ENCODE measurements around the gene CDH18.

The CDH18 gene

DNA sequence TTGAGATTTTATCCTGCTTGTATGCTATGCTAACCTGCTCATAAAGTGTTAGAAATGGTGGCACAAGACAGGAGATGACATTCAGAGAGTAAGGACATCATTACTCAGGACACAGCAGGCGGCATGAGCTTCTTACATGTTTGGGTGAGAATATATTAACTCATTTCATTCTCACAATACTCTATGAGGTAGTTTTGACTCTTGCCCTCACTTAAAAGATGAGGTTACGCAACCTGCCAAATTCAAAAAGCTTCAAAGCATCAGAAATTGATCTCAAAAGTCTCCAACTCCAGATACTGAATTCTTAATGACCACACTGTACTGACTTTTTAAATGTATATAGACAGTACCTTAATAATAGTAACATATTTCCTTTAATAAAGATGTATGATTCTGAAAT, 60.8 kb downstream of the CDH18 start:
- no peaks in the 10 kb centered on the region for H3K36me3 ChIP-seq
- no peaks in the 10 kb centered on the region for H3K27me3 ChIP-seq

DNA sequence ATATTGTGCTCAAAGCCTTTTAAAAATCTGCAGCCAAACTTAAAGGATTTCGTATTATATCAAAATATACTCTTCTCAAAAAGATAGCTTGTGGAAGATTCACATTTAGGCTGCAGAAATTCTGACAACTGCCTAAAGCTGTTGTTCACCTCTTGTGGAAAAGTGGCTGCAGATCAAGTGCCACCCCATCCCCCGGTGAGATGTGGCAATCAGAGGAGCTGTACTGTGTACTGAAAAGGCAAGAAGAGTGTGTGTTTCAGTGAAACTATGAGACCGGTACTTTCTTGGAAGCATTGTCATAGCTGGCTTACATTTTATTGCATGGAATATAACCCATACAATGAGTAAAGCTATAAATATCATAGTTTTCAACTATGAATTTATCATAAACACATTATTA, 64.3 kb downstream of the CDH18 start:
- DNase-seq = no peak
- H3K4me3 ChIP-seq (ENCODE audit: low read depth, low read length) = no peak overlapping the region
- no peaks in the 10 kb centered on the region for H3K9me3 ChIP-seq
- TF ChIP-seq, protein P1, sequence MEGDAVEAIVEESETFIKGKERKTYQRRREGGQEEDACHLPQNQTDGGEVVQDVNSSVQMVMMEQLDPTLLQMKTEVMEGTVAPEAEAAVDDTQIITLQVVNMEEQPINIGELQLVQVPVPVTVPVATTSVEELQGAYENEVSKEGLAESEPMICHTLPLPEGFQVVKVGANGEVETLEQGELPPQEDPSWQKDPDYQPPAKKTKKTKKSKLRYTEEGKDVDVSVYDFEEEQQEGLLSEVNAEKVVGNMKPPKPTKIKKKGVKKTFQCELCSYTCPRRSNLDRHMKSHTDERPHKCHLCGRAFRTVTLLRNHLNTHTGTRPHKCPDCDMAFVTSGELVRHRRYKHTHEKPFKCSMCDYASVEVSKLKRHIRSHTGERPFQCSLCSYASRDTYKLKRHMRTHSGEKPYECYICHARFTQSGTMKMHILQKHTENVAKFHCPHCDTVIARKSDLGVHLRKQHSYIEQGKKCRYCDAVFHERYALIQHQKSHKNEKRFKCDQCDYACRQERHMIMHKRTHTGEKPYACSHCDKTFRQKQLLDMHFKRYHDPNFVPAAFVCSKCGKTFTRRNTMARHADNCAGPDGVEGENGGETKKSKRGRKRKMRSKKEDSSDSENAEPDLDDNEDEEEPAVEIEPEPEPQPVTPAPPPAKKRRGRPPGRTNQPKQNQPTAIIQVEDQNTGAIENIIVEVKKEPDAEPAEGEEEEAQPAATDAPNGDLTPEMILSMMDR (IDR thresholded peaks at IDR 0.05; ENCODE audit: low read depth, low read length) = no peak
- peaks cover 16% of the 10 kb centered on the region for H3K4me1 ChIP-seq
- H3K27me3 ChIP-seq = no peaks in the 10 kb centered on the region
- no peaks in the 10 kb centered on the region; the same call in 1 of the 2 replicates for H3K36me3 ChIP-seq

More for the DNA sequence above, 60.8 kb downstream of the CDH18 start:
- H3K4me3 ChIP-seq (ENCODE audit: low read depth, low read length) = no peak overlapping the region
- TF ChIP-seq, protein P1 (IDR thresholded peaks at IDR 0.05; ENCODE audit: low read depth, low read length) = no peak
- H3K4me1 ChIP-seq = peaks cover 16% of the 10 kb centered on the region
- H3K9me3 ChIP-seq = no peaks in the 10 kb centered on the region
- DNase-seq = no peak

DNA sequence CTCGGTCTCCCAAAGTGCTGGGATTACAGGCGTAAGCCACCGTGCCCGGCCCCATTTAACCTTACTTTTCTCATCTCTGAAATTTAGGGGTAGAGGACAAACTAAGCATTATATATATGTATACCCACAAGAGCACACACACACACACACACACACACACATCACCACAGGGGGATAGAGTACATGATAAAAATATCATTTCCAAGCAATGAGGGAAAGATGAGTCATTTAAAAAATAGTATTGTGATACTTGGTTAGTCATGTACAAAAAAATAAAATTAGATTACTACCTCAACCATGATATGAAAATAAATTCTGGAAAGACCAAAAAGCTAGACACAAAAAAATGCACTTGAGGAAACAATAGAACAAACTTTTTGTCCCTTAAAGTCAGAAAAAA, 67.2 kb downstream of the CDH18 start:
- no peak for DNase-seq
- Histone ChIP-seq H3K4me3 (ENCODE audit: low read depth, low read length) (no peak overlapping the region), H3K4me1 (peaks cover 16% of the 10 kb centered on the region), H3K36me3 (no peaks in the 10 kb centered on the region; the same call in 1 of the 2 replicates), H3K27me3 (no peaks in the 10 kb centered on the region), H3K9me3 (no peaks in the 10 kb centered on the region)
- TF ChIP-seq, protein P1 (IDR thresholded peaks at IDR 0.05; ENCODE audit: low read depth, low read length) = no peak

DNA sequence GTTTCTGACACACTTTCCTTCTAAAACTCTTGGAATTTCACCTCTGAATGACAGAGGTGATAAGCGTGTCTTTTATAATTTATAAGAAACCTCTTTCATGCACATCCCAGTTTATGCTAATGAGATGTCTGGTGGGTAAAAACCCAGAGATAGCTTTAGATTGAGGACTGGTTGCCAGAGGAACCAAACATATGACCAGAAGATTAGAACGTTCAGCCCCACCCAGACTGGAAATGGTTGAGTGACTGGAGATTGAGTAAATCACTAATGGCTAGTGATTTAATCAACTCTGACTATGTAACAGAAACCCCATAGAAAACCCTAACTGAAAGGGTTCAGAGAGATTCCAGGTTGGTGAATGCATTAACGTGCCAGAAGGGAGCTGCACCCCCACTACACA, 69.2 kb downstream of the CDH18 start:
- no peak overlapping the region for H3K4me3 ChIP-seq (ENCODE audit: low read depth, low read length)
- no peaks in the 10 kb centered on the region for H3K27me3 ChIP-seq
- no peaks in the 10 kb centered on the region; the same call in 1 of the 2 replicates for H3K36me3 ChIP-seq
- DNase-seq = peak; percentile 76
- TF ChIP-seq, protein P1 (IDR thresholded peaks at IDR 0.05; ENCODE audit: low read depth, low read length) = no peak
- H3K4me1 ChIP-seq = peaks cover 16% of the 10 kb centered on the region
- no peaks in the 10 kb centered on the region for H3K9me3 ChIP-seq

DNA sequence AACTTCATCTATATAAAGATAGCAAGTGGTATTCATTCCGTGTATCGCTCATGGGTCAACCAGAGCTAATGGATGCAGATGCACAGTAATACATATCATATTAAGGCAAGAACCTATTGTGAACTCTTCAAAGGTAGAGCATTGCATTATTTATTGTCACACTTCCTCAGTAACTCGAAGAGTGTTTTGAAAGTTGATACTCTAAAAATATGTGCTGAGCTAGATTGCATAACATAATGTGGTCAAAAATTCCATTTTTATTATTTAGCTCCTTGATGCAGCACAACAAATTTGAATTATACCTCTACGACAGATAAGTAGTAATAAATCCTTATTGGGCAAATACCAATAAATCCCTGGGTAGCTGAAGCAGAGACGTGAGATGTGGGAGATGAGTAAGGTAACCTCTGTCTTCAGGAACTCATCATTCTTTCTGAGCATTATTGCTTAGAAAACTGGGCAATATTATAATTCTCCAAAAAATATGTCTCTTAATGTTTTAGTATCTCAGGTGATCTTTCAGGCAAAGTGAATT, 70.3 kb downstream of the CDH18 start:
- H3K4me1 ChIP-seq = peaks cover 16% of the 10 kb centered on the region
- H3K4me3 ChIP-seq (ENCODE audit: low read depth, low read length) = no peak overlapping the region
- H3K27me3 ChIP-seq = no peaks in the 10 kb centered on the region
- no peaks in the 10 kb centered on the region; the same call in 1 of the 2 replicates for H3K36me3 ChIP-seq
- no peak for DNase-seq
- no peaks in the 10 kb centered on the region for H3K9me3 ChIP-seq
- TF ChIP-seq, protein P1 (IDR thresholded peaks at IDR 0.05; ENCODE audit: low read depth, low read length) = no peak

DNA sequence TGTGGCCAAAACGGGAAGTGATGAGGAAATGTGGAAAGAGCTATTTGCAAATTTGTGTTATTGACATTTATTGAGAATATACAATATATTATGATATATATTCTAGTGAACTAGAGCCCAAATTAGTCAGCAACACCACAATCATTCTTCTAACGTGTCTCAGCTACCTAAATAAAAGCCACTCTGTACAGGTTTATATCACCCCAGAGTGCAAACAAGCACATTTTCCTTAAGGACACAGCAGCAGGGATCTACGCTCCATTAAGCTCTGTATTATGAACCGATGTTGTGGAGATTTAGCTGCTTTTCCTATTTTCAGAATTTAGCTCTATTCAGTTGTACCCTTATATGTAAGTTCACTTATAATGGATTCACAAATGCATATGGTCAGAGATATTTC, 77.9 kb downstream of the CDH18 start:
- DNase-seq = no peak
- Histone ChIP-seq H3K36me3 (no peaks in the 10 kb centered on the region), H3K9me3 (no peaks in the 10 kb centered on the region), H3K27me3 (no peaks in the 10 kb centered on the region), H3K4me1 (0 out of 2 replicates have a peak, but pooled peaks cover 3% of the 10 kb centered on the region), H3K4me3 (ENCODE audit: low read depth, low read length) (no peak overlapping the region)
- TF ChIP-seq, protein P1 (IDR thresholded peaks at IDR 0.05; ENCODE audit: low read depth, low read length) = no peak
